ENCODE data around the gene WBP2. TPM values are rescaled to one million over a fixed set of nuclear protein-coding genes. Genes with fewer than 3 reads are reported as not detected.
"Not testable (repeated sequence)": the region's sequence is repeated elsewhere in the genome, so short reads cannot be mapped to it uniquely, and the experiment has no call there.

The WBP2 gene
- total and polyA plus RNA-seq, 10 donors = 46.7 to 144 (median 89.1) TPM

DNA sequence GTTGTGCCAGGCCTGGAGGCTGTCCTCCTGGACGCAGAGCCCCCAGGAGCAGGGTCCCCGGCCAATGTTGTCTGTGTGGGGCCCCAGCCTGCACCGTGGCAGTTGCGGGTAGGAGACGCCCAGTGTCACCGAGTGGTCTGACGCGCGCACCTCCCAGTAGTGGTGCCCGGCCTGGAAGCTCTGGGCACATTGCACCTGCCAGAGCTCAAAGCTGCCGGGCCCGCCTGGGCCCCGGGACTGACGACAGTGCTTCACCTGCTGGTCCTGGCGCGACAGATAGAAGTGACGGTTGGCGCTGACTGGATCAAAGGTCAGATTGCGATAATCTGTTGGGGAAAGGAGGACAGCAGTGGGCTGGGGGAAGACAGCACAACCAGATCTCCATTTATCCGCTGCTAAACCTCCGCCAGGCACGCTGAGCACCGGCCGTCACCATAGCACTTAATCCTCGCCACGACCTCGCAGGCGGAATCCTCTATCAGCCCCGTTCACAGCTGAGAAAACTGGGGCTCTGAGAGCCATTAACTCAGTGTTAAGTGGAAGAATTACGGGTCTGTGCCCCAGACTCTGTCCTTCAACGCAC is 36.0 kb upstream of the WBP2 start:
- H3K36me3 ChIP-seq = peaks cover 0 to 48% (median 29%) of the 10 kb centered on the region in 6 donors
- H3K27me3 ChIP-seq (replicated peaks in 1 of 7) = no peaks in the 10 kb centered on the region
- H3K9me3 ChIP-seq = no peaks in the 10 kb centered on the region
- H3K4me3 ChIP-seq = no peak overlapping the region
- intact Hi-C loops (cut with DNase I; ENCODE audit: low total_unique reads) = no loop called here
- peaks cover 14 to 42% (median 25%) of the 10 kb centered on the region in 6 donors for H3K4me1 ChIP-seq
- 94 to 99% (median 94%) methylated on average over 20 to 31 of the region's 31 CpGs for WGBS, 5 donors
- TF ChIP-seq POLR2A (IDR thresholded peaks at IDR 0.05) (no peak), POLR2AphosphoS5 (IDR thresholded peaks at IDR 0.05) (no peak)
- TF ChIP-seq, protein P1, sequence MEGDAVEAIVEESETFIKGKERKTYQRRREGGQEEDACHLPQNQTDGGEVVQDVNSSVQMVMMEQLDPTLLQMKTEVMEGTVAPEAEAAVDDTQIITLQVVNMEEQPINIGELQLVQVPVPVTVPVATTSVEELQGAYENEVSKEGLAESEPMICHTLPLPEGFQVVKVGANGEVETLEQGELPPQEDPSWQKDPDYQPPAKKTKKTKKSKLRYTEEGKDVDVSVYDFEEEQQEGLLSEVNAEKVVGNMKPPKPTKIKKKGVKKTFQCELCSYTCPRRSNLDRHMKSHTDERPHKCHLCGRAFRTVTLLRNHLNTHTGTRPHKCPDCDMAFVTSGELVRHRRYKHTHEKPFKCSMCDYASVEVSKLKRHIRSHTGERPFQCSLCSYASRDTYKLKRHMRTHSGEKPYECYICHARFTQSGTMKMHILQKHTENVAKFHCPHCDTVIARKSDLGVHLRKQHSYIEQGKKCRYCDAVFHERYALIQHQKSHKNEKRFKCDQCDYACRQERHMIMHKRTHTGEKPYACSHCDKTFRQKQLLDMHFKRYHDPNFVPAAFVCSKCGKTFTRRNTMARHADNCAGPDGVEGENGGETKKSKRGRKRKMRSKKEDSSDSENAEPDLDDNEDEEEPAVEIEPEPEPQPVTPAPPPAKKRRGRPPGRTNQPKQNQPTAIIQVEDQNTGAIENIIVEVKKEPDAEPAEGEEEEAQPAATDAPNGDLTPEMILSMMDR (IDR thresholded peaks at IDR 0.05 in 8 of 11, conservative IDR thresholded peaks at IDR 0.05 in 3 of 11) = no peak
- no peak overlapping the region for H3K27ac ChIP-seq
- peak; percentile 72 for DNase-seq

DNA sequence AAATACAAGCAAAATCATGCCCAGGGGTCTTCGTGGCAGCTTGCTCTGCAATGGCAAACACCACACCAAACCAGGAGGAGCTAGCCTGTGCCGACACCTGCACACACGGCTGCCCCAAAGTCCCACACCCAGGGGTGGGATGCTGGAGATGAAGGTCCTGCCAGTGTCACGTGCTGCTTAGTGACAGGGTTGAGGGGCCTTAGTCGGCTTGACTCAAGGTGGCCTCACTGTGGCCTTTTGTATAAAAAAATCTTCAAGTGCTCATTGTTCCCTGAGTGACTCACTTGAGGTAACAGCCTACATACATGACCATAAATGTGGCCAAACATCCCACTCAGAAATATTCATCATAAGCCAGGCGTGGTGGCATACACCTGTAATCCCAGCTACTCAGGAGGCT is 34.3 kb upstream of the WBP2 start:
- H3K4me3 ChIP-seq = no peak overlapping the region
- WGBS, 5 donors = 72 to 84% (median 76%) methylated on average over 6 of the region's 6 CpGs
- H3K36me3 ChIP-seq = peaks cover 0 to 48% (median 29%) of the 10 kb centered on the region in 6 donors
- no peaks in the 10 kb centered on the region for H3K27me3 ChIP-seq (replicated peaks in 1 of 7)
- DNase-seq = no peak
- TF ChIP-seq, protein P1 (IDR thresholded peaks at IDR 0.05 in 8 of 11, conservative IDR thresholded peaks at IDR 0.05 in 3 of 11) = no peak
- TF ChIP-seq POLR2AphosphoS5 (IDR thresholded peaks at IDR 0.05) = peak in 2 of 3 donors; percentile 11 to 27
- no peak for TF ChIP-seq POLR2A (IDR thresholded peaks at IDR 0.05)
- H3K9me3 ChIP-seq = no peaks in the 10 kb centered on the region
- peaks cover 0 to 38% (median 12%) of the 10 kb centered on the region in 6 donors for H3K4me1 ChIP-seq
- intact Hi-C loops (cut with DNase I; ENCODE audit: low total_unique reads) = no loop called here
- no peak overlapping the region for H3K27ac ChIP-seq

DNA sequence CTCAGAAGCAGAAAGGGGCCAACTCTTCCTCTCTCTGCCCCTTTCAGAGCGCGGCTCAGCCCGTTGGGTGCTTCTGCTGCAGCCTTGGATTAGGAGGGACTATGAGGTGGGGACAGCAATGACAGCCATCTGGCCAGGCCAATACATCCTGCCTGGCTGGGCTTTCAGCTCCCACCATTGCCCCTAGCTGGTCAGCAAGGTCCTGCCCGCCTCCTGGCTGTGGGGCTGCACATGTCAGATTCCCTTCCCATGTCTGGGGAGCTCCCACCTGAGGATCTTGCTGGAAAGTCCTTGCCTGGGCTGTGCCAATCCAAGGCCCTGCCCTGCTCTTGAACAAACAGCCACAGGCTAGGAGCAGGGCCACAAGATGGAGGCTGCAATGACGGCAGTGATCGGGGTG is 33.3 kb upstream of the WBP2 start:
- TF ChIP-seq POLR2AphosphoS5 (IDR thresholded peaks at IDR 0.05) = peak in 2 of 3 donors; percentile 28 to 42
- TF ChIP-seq, protein P1 (IDR thresholded peaks at IDR 0.05 in 8 of 11, conservative IDR thresholded peaks at IDR 0.05 in 3 of 11) = no peak
- no peak for TF ChIP-seq POLR2A (IDR thresholded peaks at IDR 0.05)
- intact Hi-C loops (cut with DNase I; ENCODE audit: low total_unique reads) = no loop called here
- Histone ChIP-seq H3K9me3 (no peaks in the 10 kb centered on the region), H3K27me3 (replicated peaks in 1 of 7) (no peaks in the 10 kb centered on the region), H3K36me3 (peaks cover 0 to 48% (median 29%) of the 10 kb centered on the region in 6 donors), H3K27ac (no peak overlapping the region), H3K4me3 (no peak overlapping the region), H3K4me1 (peaks cover 0 to 28% (median 2%) of the 10 kb centered on the region in 6 donors)
- WGBS, 5 donors = 77 to 93% (median 83%) methylated on average over 6 of the region's 6 CpGs
- DNase-seq = no peak

DNA sequence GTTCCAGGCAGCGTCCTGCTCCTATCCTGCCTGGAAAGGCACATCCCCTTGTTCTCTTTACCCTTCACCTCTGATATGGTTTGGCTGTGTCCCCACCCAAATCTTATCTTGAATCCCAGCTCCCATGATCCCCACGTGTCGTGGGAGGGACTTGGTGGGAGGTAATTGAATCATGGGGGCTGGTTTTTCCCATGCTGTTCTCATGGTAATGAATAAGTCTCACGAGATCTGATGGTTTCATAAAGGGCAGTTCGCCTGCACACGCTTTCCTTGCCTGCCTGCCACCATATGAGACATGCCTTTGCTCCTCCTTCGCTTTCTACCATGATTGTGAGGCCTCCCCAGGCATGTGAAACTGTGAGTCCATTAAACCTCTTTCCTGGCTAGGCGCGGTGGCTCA is 30.7 kb upstream of the WBP2 start:
- H3K27me3 ChIP-seq (replicated peaks in 1 of 7); H3K4me3 ChIP-seq; intact Hi-C loops (cut with DNase I; ENCODE audit: low total_unique reads); H3K27ac ChIP-seq; DNase-seq; H3K9me3 ChIP-seq: not testable (repeated sequence)
- peaks cover 0 to 12% (median 0%) of the 10 kb centered on the region in 6 donors for H3K4me1 ChIP-seq
- peaks cover 0 to 26% (median 15%) of the 10 kb centered on the region in 6 donors for H3K36me3 ChIP-seq
- WGBS, 5 donors = 85 to 90% (median 87%) methylated on average over 9 of the region's 9 CpGs

Data from spleen (tissue), 11 donors.